HUES64 (cell line): Measurements from ENCODE around the gene CLIP1.
"Not testable (repeated sequence)": the region's sequence is repeated elsewhere in the genome, so short reads cannot be mapped to it uniquely, and the experiment has no call there.

ENCODE experiments used
- H3K27ac ChIP-seq: 2 replicates; pipeline ENCODE4 v1.7.0; 2013; ENCODE audit warnings: low read depth, low read length, inconsistent platforms
- H3K27me3 ChIP-seq: 2 replicates; pipeline ENCODE4 v1.6.1; 2013; ENCODE audit warnings: mild to moderate bottlenecking, low read length; ENCODE audit not compliant: insufficient read depth
- H3K36me3 ChIP-seq: 2 replicates; pipeline ENCODE4 v1.6.1; 2013; ENCODE audit warnings: mild to moderate bottlenecking, low read length; ENCODE audit not compliant: insufficient read depth
- H3K4me1 ChIP-seq: 2 replicates; pipeline ENCODE4 v1.6.1; 2013; ENCODE audit warnings: mild to moderate bottlenecking, low read length, moderate library complexity; ENCODE audit not compliant: insufficient read depth
- H3K4me3 ChIP-seq: 2 replicates; pipeline ENCODE4 v1.5.1; 2013; ENCODE audit warnings: mild to moderate bottlenecking, low read length, moderate library complexity
- H3K9ac ChIP-seq: 2 replicates; pipeline ENCODE4 v1.6.1; 2013; ENCODE audit warnings: mild to moderate bottlenecking, low read depth, low read length
- H3K9me3 ChIP-seq: 2 replicates; pipeline ENCODE4 v1.6.1; 2013; ENCODE audit warnings: low read depth, low read length; ENCODE audit not compliant: insufficient read depth
- WGBS: fragments of 150-250, 120-280 bp; methylation state at CpG from one replicate; pipeline ENCODE4 v1.1.7; 2013; ENCODE audit warnings: missing lambda C conversion rate; 5-methylcytosine and 5-hydroxymethylcytosine counted together

The CLIP1 gene

DNA sequence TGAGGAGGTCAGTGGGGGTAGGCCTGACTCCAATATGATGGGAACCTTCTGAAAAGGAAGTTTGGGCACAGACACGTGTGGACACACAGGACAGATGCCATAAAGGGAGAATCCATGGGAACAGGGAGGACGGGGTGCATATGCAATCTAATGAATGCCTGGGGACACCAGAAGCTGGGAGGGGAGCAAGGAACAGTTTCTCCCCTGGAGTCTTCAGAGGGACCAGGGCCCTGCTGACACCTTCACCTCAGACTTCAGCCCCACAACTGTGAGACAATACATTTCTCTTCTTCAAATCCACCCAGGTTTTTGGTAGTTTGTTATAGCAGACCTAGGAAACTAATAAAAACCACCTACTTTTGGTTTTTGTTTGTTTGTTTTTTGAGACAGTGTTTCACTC lies 35.2 kb upstream of the CLIP1 start:
- no peak overlapping the region for H3K27ac ChIP-seq
- no peaks in the 10 kb centered on the region for H3K36me3 ChIP-seq
- WGBS = 86% methylated on average over 2 of the region's 2 CpGs
- H3K4me3 ChIP-seq = no peak overlapping the region
- H3K4me1 ChIP-seq = no peaks in the 10 kb centered on the region
- no peaks in the 10 kb centered on the region for H3K9me3 ChIP-seq
- H3K9ac ChIP-seq = no peak overlapping the region
- no peaks in the 10 kb centered on the region for H3K27me3 ChIP-seq

DNA sequence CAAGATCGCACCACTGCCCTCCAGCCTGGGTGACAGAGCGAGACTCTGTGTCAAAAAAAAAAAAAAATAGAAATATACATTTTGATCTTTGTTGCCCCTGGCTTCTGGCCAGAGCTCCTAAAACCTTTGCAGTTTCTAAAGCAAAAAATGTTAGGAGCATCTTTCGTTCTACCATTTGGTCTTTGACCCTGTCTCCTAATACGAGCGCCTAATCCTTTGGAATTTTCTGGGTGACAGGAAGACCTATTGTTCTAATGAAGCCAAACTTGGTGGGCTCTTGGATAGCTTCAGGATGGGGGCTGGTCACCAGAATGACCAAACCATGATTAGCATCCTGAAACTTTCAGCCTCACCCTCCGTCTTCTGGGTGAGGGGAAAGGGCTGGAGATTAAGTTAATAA lies 32.3 kb upstream of the CLIP1 start:
- Histone ChIP-seq H3K4me3 (no peak overlapping the region), H3K36me3 (no peaks in the 10 kb centered on the region), H3K27me3 (no peaks in the 10 kb centered on the region), H3K9ac (no peak overlapping the region), H3K27ac (no peak overlapping the region), H3K4me1 (no peaks in the 10 kb centered on the region), H3K9me3 (no peaks in the 10 kb centered on the region)
- WGBS = 76% methylated on average over 6 of the region's 6 CpGs

DNA sequence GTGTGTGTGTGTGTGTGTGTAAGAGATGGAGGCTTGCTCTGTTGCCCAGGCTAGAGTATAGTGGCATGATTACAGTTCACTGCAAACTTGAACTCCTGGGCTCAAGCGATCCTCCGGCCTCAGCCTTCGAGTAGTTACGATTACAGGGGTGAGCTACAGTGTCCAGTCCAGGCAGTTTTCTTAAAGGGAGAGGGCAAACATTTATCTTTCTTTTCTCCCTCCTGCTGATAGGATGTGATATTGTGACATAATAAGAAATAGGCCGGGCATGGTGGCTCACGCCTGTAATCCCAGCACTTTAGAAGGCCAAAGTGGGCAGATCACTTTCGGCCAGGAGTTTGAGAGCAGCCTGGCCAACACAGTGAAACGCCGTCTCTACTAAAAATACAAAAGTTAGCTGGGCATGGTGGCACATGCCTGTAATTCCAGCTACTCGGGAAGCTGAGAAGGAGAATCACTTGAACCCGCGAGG lies 31.8 kb upstream of the CLIP1 start:
- no peak overlapping the region for H3K9ac ChIP-seq

DNA sequence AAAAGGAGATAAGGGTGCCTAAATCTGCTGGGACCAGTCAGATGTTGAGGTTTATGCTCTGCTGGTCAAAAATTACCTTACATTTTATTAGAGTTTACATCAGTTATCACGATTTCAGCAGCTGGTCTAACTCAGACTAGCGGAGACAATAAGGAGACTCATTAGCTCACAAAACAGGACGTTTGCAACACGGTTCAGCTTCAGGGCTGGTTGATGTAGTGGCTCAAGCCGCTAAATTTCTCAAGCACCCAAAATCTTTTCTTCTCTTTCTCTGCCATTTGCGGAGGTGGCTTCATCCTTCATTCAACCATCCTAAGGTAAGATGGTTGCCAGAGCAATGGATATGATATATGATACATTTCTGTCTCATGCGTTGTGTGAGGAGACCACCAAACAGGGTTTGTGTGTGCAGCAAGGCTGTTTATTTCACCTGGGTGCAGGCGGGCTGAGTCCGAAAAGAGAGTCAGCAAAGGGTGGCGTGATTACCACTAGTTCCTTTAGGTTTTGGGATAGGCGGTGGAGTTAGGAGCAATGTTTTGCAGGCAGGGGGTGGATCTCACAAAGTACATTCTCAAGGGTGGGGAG lies 30.3 kb upstream of the CLIP1 start:
- Histone ChIP-seq H3K27ac (no peak overlapping the region), H3K9ac (no peak overlapping the region), H3K9me3 (no peaks in the 10 kb centered on the region), H3K36me3 (no peaks in the 10 kb centered on the region), H3K27me3 (no peaks in the 10 kb centered on the region), H3K4me1 (no peaks in the 10 kb centered on the region), H3K4me3 (no peak overlapping the region)
- WGBS = 92% methylated on average over 10 of the region's 11 CpGs

More for the DNA sequence above, 31.8 kb upstream of the CLIP1 start:
- Histone ChIP-seq H3K36me3 (no peaks in the 10 kb centered on the region), H3K4me1 (no peaks in the 10 kb centered on the region), H3K4me3 (no peak overlapping the region), H3K27ac (no peak overlapping the region), H3K9me3 (no peaks in the 10 kb centered on the region), H3K27me3 (no peaks in the 10 kb centered on the region)
- 94% methylated on average over 12 of the region's 12 CpGs for WGBS

DNA sequence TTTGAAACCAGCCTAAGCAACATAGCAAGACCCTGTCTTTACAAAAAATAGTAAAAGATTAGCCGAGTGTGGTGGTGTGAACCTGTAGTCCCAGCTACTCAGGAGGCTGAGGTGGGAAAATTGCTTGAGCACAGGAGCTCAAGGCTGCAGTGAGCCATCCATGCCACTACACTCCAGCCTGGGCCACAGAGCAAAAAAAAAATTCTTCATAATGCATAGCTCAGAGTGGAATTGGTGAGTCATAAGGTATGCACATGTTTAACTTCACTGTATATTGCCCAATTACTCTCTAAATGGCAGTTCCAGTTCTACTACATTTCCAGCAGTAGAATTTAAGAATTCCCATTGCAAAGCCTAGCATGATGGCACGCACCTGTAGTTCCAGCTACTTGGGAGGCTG lies 26.8 kb upstream of the CLIP1 start:
- no peak overlapping the region for H3K4me3 ChIP-seq
- no peak overlapping the region for H3K9ac ChIP-seq
- WGBS = 87% methylated on average over 2 of the region's 2 CpGs
- no peaks in the 10 kb centered on the region for H3K9me3 ChIP-seq
- H3K36me3 ChIP-seq = no peaks in the 10 kb centered on the region
- H3K4me1 ChIP-seq = no peaks in the 10 kb centered on the region
- H3K27me3 ChIP-seq = no peaks in the 10 kb centered on the region
- H3K27ac ChIP-seq = no peak overlapping the region

DNA sequence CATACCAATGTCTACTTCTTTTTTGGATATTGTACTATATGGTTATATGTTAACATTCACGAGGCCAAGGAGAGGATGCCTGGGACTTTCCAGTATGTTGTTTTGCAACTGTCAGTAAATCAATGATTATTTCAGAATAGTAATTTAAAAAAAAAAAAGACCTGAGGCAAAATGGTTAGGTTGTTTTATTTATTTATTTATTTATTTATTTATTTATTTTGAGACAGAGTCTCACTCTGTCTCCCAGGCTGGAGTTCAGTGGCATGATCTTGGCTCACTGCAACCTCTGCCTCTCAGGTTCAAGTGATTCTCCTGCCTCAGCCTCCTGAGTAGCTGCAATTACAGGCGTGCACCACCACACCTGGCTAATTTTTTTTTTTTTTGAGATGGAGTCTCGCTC lies 25.4 kb upstream of the CLIP1 start:
- H3K27me3 ChIP-seq, H3K4me3 ChIP-seq, H3K36me3 ChIP-seq, H3K4me1 ChIP-seq, H3K9me3 ChIP-seq, H3K9ac ChIP-seq, H3K27ac ChIP-seq: not testable (repeated sequence)
- 100% methylated on average over 3 of the region's 3 CpGs for WGBS

DNA sequence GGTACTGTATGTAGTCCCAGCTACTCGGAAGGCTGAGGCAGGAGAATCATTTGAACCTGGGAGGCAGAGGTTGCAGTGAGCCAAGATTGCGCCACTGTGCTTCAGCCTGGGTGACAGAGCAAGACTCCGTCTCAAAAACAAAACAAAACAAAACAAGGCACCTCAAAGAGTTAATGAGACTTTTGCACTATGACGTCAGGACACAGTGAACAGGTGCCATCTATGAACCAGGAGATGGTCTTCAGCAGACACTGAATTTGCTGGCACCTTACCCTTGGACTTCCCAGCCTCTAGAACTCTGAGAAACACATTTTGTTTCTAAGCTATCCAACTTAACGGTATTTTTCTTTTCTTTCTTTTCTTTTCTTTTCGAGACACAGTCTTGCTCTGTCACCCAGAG lies 23.9 kb upstream of the CLIP1 start:
- not testable (repeated sequence) for H3K4me1 ChIP-seq, H3K36me3 ChIP-seq, H3K27ac ChIP-seq, H3K4me3 ChIP-seq, H3K9ac ChIP-seq, H3K27me3 ChIP-seq, H3K9me3 ChIP-seq
- 86% methylated on average over 6 of the region's 6 CpGs for WGBS

DNA sequence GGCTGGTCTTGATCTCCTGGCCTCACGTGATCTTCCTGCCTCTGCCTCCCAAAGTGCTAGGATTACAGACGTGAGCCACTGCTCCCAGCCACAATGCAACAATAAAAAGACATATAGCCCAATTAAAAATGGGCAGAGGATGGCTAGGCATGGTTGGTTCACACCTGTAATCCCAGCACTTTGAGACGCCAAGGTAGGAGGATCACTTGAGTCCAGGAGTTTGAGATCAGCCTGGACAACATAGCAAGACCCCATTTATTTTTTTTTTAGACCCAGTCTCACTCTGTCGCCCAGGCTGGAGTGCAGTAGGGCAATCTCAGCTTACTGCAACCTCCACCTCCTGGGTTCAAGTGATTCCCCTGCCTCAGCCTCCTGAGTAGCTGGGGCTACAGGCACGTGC lies 21.6 kb upstream of the CLIP1 start:
- not testable (repeated sequence) for H3K4me3 ChIP-seq, H3K27ac ChIP-seq, H3K27me3 ChIP-seq, H3K36me3 ChIP-seq, H3K4me1 ChIP-seq, H3K9ac ChIP-seq, H3K9me3 ChIP-seq
- WGBS = 85% methylated on average over 5 of the region's 5 CpGs

DNA sequence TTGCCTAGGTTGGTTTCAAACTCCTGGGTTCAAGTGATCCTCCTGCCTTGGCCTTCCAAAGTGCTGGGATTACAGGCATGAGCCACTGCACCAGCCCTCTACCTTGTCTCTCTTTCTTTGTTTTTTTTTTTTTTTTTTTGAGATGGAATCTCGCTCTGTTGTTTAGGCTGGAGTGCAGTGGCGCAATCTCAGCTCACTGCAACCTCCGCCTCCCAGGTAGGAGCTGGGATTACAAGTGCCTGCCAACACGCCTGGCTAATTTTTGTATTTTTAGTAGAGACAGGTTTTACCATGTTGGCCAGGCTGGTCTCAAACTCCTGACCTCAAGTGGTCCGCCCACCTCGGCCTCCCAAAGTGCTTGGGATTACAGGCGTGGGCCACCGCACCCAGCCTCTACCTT lies 16.4 kb upstream of the CLIP1 start:
- H3K27me3 ChIP-seq, H3K4me3 ChIP-seq, H3K36me3 ChIP-seq, H3K4me1 ChIP-seq, H3K27ac ChIP-seq, H3K9me3 ChIP-seq, H3K9ac ChIP-seq: not testable (repeated sequence)
- WGBS = 95% methylated on average over 8 of the region's 8 CpGs

DNA sequence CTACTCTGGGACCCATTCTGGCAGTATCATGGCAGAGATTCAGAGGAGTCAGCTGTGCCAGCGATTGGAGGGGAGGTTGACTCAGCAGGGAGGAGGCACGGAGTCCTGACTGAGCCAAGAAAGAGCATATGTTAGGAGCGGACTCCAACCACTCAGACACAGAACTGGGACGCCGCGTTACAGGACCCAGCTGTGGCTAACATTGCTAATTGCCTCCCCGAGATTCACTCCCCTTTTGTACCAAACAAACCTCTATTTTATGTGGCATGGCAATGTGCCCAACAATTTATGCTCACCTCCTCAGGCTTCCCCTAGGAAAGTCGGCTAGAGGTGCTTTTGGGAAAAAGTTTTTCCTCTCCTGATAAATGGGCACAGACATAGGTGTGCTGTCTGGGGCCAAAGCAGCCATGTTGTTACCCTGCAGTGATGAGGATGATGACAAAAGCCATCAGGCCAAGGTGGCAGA lies 15.2 kb upstream of the CLIP1 start:
- H3K36me3 ChIP-seq = no peaks in the 10 kb centered on the region
- no peak overlapping the region for H3K27ac ChIP-seq
- H3K9ac ChIP-seq = no peak overlapping the region
- H3K27me3 ChIP-seq = no peaks in the 10 kb centered on the region
- H3K4me3 ChIP-seq = no peak overlapping the region
- no peaks in the 10 kb centered on the region for H3K4me1 ChIP-seq
- 86% methylated on average over 8 of the region's 8 CpGs for WGBS
- no peaks in the 10 kb centered on the region for H3K9me3 ChIP-seq

DNA sequence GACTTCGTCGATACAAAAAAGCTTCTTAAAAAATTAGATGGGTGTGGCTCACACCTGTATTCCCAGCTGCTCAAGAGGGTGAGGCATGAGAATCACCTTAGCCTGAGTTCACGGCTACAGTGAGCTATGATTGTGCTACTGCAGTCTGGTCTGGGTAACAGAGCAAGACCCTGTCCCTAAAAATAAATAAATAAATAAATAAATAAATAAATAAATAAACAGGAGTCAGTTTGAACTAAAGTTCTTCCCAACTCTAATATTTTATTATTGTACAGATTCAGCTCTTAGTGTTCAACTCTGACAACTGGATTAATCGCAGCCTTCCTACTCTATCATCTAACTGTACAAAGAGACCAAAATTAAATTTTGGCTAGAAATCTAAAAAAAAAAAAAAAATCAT lies 12.7 kb upstream of the CLIP1 start:
- Histone ChIP-seq H3K27ac (no peak overlapping the region), H3K4me3 (no peak overlapping the region), H3K27me3 (no peaks in the 10 kb centered on the region), H3K9ac (no peak overlapping the region), H3K36me3 (no peaks in the 10 kb centered on the region), H3K4me1 (no peaks in the 10 kb centered on the region), H3K9me3 (no peaks in the 10 kb centered on the region)
- 91% methylated on average over 4 of the region's 4 CpGs for WGBS

DNA sequence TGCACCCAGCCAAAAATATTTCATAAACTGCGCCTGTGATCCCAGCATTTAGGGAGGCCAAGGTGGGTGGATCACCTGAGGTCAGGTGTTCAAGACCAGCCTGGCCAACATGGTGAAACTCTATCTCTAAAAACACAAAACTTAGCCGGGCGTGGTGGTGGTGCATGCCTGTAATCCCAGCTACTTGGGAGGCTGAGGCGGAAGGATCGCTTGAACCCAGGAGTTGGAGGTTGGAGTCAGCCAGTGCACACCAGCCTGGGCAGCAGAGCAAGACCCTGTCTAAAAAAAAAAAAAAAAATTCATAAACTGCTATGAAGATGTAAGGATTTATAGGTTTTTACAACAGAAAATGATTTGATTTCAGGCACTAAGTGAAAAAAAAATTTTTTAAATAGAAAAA lies 6.6 kb upstream of the CLIP1 start:
- not testable (repeated sequence) for H3K4me3 ChIP-seq, H3K27ac ChIP-seq, H3K9me3 ChIP-seq, H3K9ac ChIP-seq, H3K36me3 ChIP-seq, H3K27me3 ChIP-seq, H3K4me1 ChIP-seq
- 95% methylated on average over 5 of the region's 5 CpGs for WGBS
